LNCaP clone FGC (cell line): ENCODE measurements around the gene ACKR1.

Source experiments
- DNase-seq: peaks from one replicate; pipeline ENCODE4 v3.0.0-alpha.2; 2011; ENCODE audit warnings: low read depth
- H3K4me3 ChIP-seq: 2 replicates; pipeline ENCODE4 v1.5.1; 2011; ENCODE audit warnings: mild to moderate bottlenecking, low read depth, low read length, control low read depth
- CTCF ChIP-seq: IDR thresholded peaks from 2 replicates; pipeline ENCODE4 v1.5.1; 2012; ENCODE audit warnings: mild to moderate bottlenecking; ENCODE audit not compliant: control insufficient read depth, insufficient read depth; ENCODE audit errors: extremely low read depth

The ACKR1 gene

GRCh38 chr1:159208175-159208825 is 3.6 kb downstream of the ACKR1 start:
- H3K4me3 ChIP-seq: no peak overlapping the region
- no peak for TF ChIP-seq CTCF
- DNase-seq: no peak

GRCh38 chr1:159209061-159209460 is 4.4 kb downstream of the ACKR1 start:
- no peak overlapping the region for H3K4me3 ChIP-seq
- DNase-seq: no peak
- no peak for TF ChIP-seq CTCF

GRCh38 chr1:159211331-159212136 is 6.9 kb downstream of the ACKR1 start:
- TF ChIP-seq CTCF: peak; percentile 93
- no peak for DNase-seq
- H3K4me3 ChIP-seq: no peak overlapping the region

GRCh38 chr1:159212596-159212995 is 7.9 kb downstream of the ACKR1 start:
- DNase-seq: no peak
- H3K4me3 ChIP-seq: no peak overlapping the region
- no peak for TF ChIP-seq CTCF

- DNase-seq: no peak
- no peak overlapping the region for H3K4me3 ChIP-seq
- TF ChIP-seq CTCF: peak; percentile 86
Observed at GRCh38 chr1:159214149-159214760, 9.6 kb downstream of the ACKR1 start.

GRCh38 chr1:159218649-159219636 is 14.3 kb downstream of the ACKR1 start:
- no peak for TF ChIP-seq CTCF
- no peak for DNase-seq
- H3K4me3 ChIP-seq: no peak overlapping the region
